IPS-NIHi11 (cell line): Measurements from ENCODE around the gene TAS2R50.
A peak's percentile ranks its signal among the peaks of the same experiment; 100 is the strongest.

Experiments
- DNase-seq: peaks from one replicate; pipeline ENCODE4 v3.0.0; 2012; ENCODE audit warnings: mixed read lengths, low spot score

The TAS2R50 gene

GRCh38 chr12:10952645-10953044 is 34.1 kb downstream of the TAS2R50 start:
- DNase-seq: no peak

GRCh38 chr12:10943167-10943566 is 43.5 kb downstream of the TAS2R50 start:
- no peak for DNase-seq

- peak; percentile 17 for DNase-seq
These were observed 44.6 kb downstream of the TAS2R50 start for GRCh38 chr12:10941916-10942607.

GRCh38 chr12:10941369-10941768 is 45.3 kb downstream of the TAS2R50 start:
- no peak for DNase-seq

GRCh38 chr12:10940389-10940788 is 46.3 kb downstream of the TAS2R50 start:
- no peak for DNase-seq

- DNase-seq: no peak
These were observed 47.5 kb downstream of the TAS2R50 start, which contains the start of gene TAS2R14 for GRCh38 chr12:10939163-10939562. Gene TAS2R14 (minus strand): TSS chr12:10939263. CDS start chr12:10939207, 56 bp downstream.

GRCh38 chr12:10936506-10936905 is 50.2 kb downstream of the TAS2R50 start:
- no peak for DNase-seq
